GM12878 (cell line): ENCODE results near the gene DAB2IP. TPM values are rescaled to one million over a fixed set of nuclear protein-coding genes. Genes with fewer than 3 reads are reported as not detected.

Experiments
- ATAC-seq: fragments of 200-7000 bp; cut with Tn5 transposase; 3 replicates; pipeline ENCODE4 v1.9.1; 2020; ENCODE audit warnings: mild to moderate bottlenecking, moderate library complexity
- BruUV-seq: library from RNA; stranded (reverse); fragments of 400-500 nt; replicated peaks from 2 replicates; lab custom pipeline; 2021; lab: Mats Ljungman, UMichigan
- CTCF ChIA-PET: fragments of 300-600 bp; sonication (Branson Sonifier 250); formaldehyde crosslinking; extraction: SDS; loops from one replicate; lab custom pipeline; 2021; ENCODE audit warnings: inconsistent platforms; lab: Yijun Ruan, JAX
- POLR2A ChIA-PET: fragments of 350-600 bp; formaldehyde crosslinking; extraction: SDS; loops from one replicate; lab custom pipeline; 2021; ENCODE audit warnings: inconsistent platforms; lab: Charles Lee
- RAD21 ChIA-PET: fragments of 300-600 bp; sonication (Branson Sonifier 250); formaldehyde crosslinking; loops from one replicate; lab custom pipeline; 2023; ENCODE audit warnings: antibody characterized with exemption; ENCODE audit not compliant: unreplicated experiment; lab: Charles Lee
- SMC1A ChIA-PET: fragments of 300-600 bp; sonication (Branson Sonifier 250); formaldehyde crosslinking; loops from one replicate; lab custom pipeline; 2023; ENCODE audit not compliant: unreplicated experiment, uncharacterized antibody; lab: Charles Lee
- DNase-seq: peaks from one replicate; pipeline ENCODE4 v3.0.0-alpha.2; 2011; ENCODE audit warnings: low read depth, low spot score
- FAIRE-seq: peaks from 3 replicates; lab custom pipeline; 2011; peaks lifted over from hg19 to GRCh38; lab: Jason Lieb, UNC
- H2AFZ ChIP-seq: 2 replicates; pipeline ENCODE4 v1.6.0; 2011; ENCODE audit warnings: low read depth, low read length, control low read depth; ENCODE audit not compliant: control insufficient read depth
- H3K27ac ChIP-seq: 2 replicates; pipeline ENCODE4 v1.5.1; 2011; ENCODE audit warnings: control low read depth; ENCODE audit not compliant: control insufficient read depth, insufficient read depth
- H3K27me3 ChIP-seq, 2 experiments: replicated peaks in 1 of 2; 2 replicates each; pipeline versions ENCODE4 v1.6.0 to v1.6.1; 2011; ENCODE audit warnings: low read length in 1 of 2; ENCODE audit not compliant: control insufficient read depth in 2 of 2, insufficient read depth in 2 of 2
- H3K36me3 ChIP-seq, 2 experiments: 2 replicates each; pipeline ENCODE4 v1.5.1; 2011; ENCODE audit warnings: low read length in 1 of 2; ENCODE audit not compliant: control insufficient read depth in 2 of 2, insufficient read depth in 2 of 2
- H3K4me1 ChIP-seq: 2 replicates; pipeline ENCODE4 v1.6.1; 2011; ENCODE audit warnings: mild to moderate bottlenecking, low read length, moderate library complexity, mixed read lengths; ENCODE audit not compliant: control insufficient read depth, insufficient read depth
- H3K4me2 ChIP-seq: 2 replicates; pipeline ENCODE4 v1.6.0; 2011; ENCODE audit warnings: control low read depth; ENCODE audit not compliant: control insufficient read depth, insufficient read depth
- H3K4me3 ChIP-seq: fragments of 200-600 bp; sonication (generic); 2 replicates; pipeline ENCODE4 v1.5.1; 2016
- H3K79me2 ChIP-seq: 2 replicates; pipeline ENCODE4 v1.6.0; 2011; ENCODE audit warnings: low read length; ENCODE audit not compliant: control insufficient read depth, insufficient read depth
- H3K9ac ChIP-seq: 2 replicates; pipeline ENCODE4 v1.8.0; 2011; ENCODE audit warnings: low read length, control low read depth, mixed read lengths; ENCODE audit not compliant: control insufficient read depth, insufficient read depth
- H3K9me3 ChIP-seq: replicated peaks from 3 replicates; pipeline ENCODE4 v1.5.1; 2011; ENCODE audit warnings: mild to moderate bottlenecking, low read length; ENCODE audit not compliant: control insufficient read depth, insufficient read depth
- H4K20me1 ChIP-seq: 2 replicates; pipeline ENCODE4 v1.6.0; 2011; ENCODE audit not compliant: control insufficient read depth, insufficient read depth
- EZH2 ChIP-seq: IDR thresholded peaks from 2 replicates; pipeline ENCODE4 v1.6.1; 2012; ENCODE audit warnings: low read depth, mild to moderate bottlenecking, control low read depth, inconsistent platforms, low read length, borderline replicate concordance; ENCODE audit not compliant: control insufficient read depth
- NFYA ChIP-seq: IDR thresholded peaks from 2 replicates; pipeline ENCODE4 v1.6.1; 2011; ENCODE audit warnings: low read depth, mild to moderate bottlenecking, low read length, improper control_type of control experiment, borderline replicate concordance
- USF2 ChIP-seq: IDR thresholded peaks from 2 replicates; pipeline ENCODE4 v1.6.1; 2011; ENCODE audit warnings: low read depth, low read length, improper control_type of control experiment, borderline replicate concordance
- ZNF274 ChIP-seq: IDR thresholded peaks from one replicate; pipeline ENCODE4 v1.8.0; 2011; ENCODE audit not compliant: insufficient read length, insufficient read depth
- WGBS: methylation state at CpG from one replicate; pipeline ENCODE4 v1.1.6; 2016; ENCODE audit warnings: low lambda C conversion rate; ENCODE audit not compliant: insufficient replicate concordance, insufficient coverage; ENCODE audit errors: missing lambda C conversion rate; 5-methylcytosine and 5-hydroxymethylcytosine counted together
- in situ Hi-C: fragments of 300-500 bp; cut with MboI; formaldehyde crosslinking; loops from 9 replicates; pipeline ENCODE4 v1.14.3; 2018; ENCODE audit warnings: mixed read lengths
- intact Hi-C: fragments of 100-400 bp; cut with micrococcal nuclease; formaldehyde crosslinking; loops from one replicate; pipeline ENCODE4 v1.14.2; 2022; ENCODE audit not compliant: unreplicated experiment
- polyA plus RNA-seq, 11 experiments: library from polyadenylated mRNA; depleted of rRNA in 4 of 11; unstranded in 6 of 11; stranded (reverse) in 5 of 11; fragments of >200 nt; fragmentation: Nextera tagmentation in 4 of 11; fragmentation: Illumina TruSeq in 1 of 11; extraction: Ambion mirVana in 4 of 11; extraction: Trizol in 1 of 11; gene quantifications; 1 replicate in 1 of 11; 2 replicates in 10 of 11; pipeline versions ENCODE4 v1.2.1 to v1.2.3, GENCODE V29; 2011 to 2016; ENCODE audit warnings: inconsistent platforms in 2 of 11, missing spikeins in 2 of 11, low read depth in 1 of 11
- total RNA-seq, 4 experiments: library from RNA; depleted of rRNA in 3 of 4; stranded (reverse); fragments of >200 nt in 3 of 4; fragmentation: Illumina TruSeq in 1 of 4; extraction: Trizol in 1 of 4; gene quantifications; 2 replicates each; pipeline versions ENCODE4 v1.2.1 to v1.2.3, GENCODE V29; 2013 to 2021
- TF ChIP-seq, protein P1 (sequence below): IDR thresholded peaks from 2 replicates; pipeline ENCODE4 v1.6.1; 2012; ENCODE audit warnings: low read depth, low read length, improper control_type of control experiment
- TF ChIP-seq, protein P2 (sequence below): IDR thresholded peaks from 2 replicates; pipeline ENCODE4 v1.6.1; 2012; ENCODE audit warnings: improper control_type of control experiment, low read depth, low read length; ENCODE audit not compliant: insufficient replicate concordance

Gene DAB2IP
- total and polyA plus RNA-seq, 10 of the 15 experiments (the other 5 are each of a cell fraction or from before 2014, with no cell fraction given) = 0.03 to 0.38 (median 0.14) TPM; not detected in 6

DNA sequence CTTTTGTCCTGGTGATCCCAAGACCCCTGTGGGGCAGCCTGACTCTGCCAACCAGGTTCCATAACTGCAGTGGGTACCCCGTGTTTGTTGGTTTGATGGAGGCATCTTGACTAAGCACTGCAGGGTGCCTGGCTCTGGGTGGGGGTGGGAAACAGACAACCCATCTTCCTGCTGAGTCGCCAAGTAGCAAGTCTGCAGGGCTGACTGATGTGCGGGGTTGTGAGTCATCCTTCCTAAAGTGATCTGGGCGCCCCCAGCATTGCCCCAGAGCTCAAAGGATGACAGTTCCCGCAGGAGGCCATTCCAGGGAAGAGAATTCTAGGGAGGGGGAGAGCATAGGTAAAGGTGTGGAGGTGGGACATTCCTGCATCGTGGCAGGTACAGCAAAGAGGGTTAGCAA is 23.5 kb downstream of the DAB2IP start:
- TF ChIP-seq USF2 (no peak), NFYA (no peak), EZH2 (no peak), ZNF274 (no peak)
- TF ChIP-seq, protein P1, sequence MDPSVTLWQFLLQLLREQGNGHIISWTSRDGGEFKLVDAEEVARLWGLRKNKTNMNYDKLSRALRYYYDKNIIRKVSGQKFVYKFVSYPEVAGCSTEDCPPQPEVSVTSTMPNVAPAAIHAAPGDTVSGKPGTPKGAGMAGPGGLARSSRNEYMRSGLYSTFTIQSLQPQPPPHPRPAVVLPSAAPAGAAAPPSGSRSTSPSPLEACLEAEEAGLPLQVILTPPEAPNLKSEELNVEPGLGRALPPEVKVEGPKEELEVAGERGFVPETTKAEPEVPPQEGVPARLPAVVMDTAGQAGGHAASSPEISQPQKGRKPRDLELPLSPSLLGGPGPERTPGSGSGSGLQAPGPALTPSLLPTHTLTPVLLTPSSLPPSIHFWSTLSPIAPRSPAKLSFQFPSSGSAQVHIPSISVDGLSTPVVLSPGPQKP = no peak
- TF ChIP-seq, protein P2, sequence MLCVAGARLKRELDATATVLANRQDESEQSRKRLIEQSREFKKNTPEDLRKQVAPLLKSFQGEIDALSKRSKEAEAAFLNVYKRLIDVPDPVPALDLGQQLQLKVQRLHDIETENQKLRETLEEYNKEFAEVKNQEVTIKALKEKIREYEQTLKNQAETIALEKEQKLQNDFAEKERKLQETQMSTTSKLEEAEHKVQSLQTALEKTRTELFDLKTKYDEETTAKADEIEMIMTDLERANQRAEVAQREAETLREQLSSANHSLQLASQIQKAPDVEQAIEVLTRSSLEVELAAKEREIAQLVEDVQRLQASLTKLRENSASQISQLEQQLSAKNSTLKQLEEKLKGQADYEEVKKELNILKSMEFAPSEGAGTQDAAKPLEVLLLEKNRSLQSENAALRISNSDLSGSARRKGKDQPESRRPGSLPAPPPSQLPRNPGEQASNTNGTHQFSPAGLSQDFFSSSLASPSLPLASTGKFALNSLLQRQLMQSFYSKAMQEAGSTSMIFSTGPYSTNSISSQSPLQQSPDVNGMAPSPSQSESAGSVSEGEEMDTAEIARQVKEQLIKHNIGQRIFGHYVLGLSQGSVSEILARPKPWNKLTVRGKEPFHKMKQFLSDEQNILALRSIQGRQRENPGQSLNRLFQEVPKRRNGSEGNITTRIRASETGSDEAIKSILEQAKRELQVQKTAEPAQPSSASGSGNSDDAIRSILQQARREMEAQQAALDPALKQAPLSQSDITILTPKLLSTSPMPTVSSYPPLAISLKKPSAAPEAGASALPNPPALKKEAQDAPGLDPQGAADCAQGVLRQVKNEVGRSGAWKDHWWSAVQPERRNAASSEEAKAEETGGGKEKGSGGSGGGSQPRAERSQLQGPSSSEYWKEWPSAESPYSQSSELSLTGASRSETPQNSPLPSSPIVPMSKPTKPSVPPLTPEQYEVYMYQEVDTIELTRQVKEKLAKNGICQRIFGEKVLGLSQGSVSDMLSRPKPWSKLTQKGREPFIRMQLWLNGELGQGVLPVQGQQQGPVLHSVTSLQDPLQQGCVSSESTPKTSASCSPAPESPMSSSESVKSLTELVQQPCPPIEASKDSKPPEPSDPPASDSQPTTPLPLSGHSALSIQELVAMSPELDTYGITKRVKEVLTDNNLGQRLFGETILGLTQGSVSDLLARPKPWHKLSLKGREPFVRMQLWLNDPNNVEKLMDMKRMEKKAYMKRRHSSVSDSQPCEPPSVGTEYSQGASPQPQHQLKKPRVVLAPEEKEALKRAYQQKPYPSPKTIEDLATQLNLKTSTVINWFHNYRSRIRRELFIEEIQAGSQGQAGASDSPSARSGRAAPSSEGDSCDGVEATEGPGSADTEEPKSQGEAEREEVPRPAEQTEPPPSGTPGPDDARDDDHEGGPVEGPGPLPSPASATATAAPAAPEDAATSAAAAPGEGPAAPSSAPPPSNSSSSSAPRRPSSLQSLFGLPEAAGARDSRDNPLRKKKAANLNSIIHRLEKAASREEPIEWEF = no peak
- TF ChIP-seq, all 136 proteins: peak for 0
- ChIA-PET CTCF (no interaction called here), POLR2A (no interaction called here), RAD21 (no interaction called here), SMC1A (no interaction called here)
- 9% methylated on average over 6 of the region's 6 CpGs for WGBS
- in situ Hi-C loops (no loop called here), intact Hi-C loops (no loop called here)
- no peak for ATAC-seq
- H3K9ac ChIP-seq = no peak overlapping the region
- no peak overlapping the region for H3K4me3 ChIP-seq
- H2AFZ ChIP-seq = no peak overlapping the region
- H3K4me2 ChIP-seq = no peak overlapping the region
- no peaks in the 10 kb centered on the region for H4K20me1 ChIP-seq
- no peaks in the 10 kb centered on the region for H3K79me2 ChIP-seq
- no peaks in the 10 kb centered on the region for H3K9me3 ChIP-seq
- H3K36me3 ChIP-seq = no peaks in the 10 kb centered on the region
- H3K4me1 ChIP-seq = no peaks in the 10 kb centered on the region
- H3K27ac ChIP-seq = no peak overlapping the region
- no peak for FAIRE-seq
- peaks cover 2 to 5% of the 10 kb centered on the region in 2 experiments; a peak in 1 of 4 replicates for H3K27me3 ChIP-seq
- no TSS peak for BruUV-seq
- DNase-seq = no peak
